H1 (cell line): Measurements from ENCODE around the gene JMJD1C. TPM values are rescaled to one million over a fixed set of nuclear protein-coding genes. Genes with fewer than 3 reads are reported as not detected.

Experiments used
- CTCF ChIA-PET: fragments of 300-600 bp; sonication (Branson Sonifier 250); formaldehyde crosslinking; loops from one replicate; lab custom pipeline; 2021; ENCODE audit not compliant: partially characterized antibody; lab: Charles Lee
- POLR2A ChIA-PET: fragments of 300-600 bp; sonication (Branson Sonifier 250); formaldehyde crosslinking; loops from one replicate; lab custom pipeline; 2021; ENCODE audit warnings: inconsistent platforms; ENCODE audit not compliant: partially characterized antibody; lab: Charles Lee
- DNase-seq, 2 experiments: peaks; one replicate each; pipeline versions ENCODE4 v3.0.0 to v3.0.0-alpha.2; 2010 to 2022; ENCODE audit warnings: low spot score in 2 of 2, low read depth in 1 of 2, mixed read lengths in 1 of 2
- FAIRE-seq: peaks from 2 replicates; lab custom pipeline; 2011; peaks lifted over from hg19 to GRCh38; lab: Jason Lieb, UNC
- H2AFZ ChIP-seq: 2 replicates; pipeline ENCODE4 v1.8.1; 2012; ENCODE audit warnings: low read length, inconsistent platforms
- H2AK5ac ChIP-seq: 2 replicates; pipeline ENCODE4 v1.6.1; 2013; ENCODE audit warnings: low read depth, low read length
- H2BK120ac ChIP-seq: replicated peaks from 2 replicates; pipeline ENCODE3; 2013; ENCODE audit warnings: low read depth, low read length, inconsistent platforms
- H2BK12ac ChIP-seq: 2 replicates; pipeline ENCODE4 v1.6.1; 2013; ENCODE audit warnings: low read depth, low read length
- H2BK15ac ChIP-seq: 2 replicates; pipeline ENCODE4 v1.6.1; 2013; ENCODE audit warnings: low read length
- H2BK20ac ChIP-seq: 2 replicates; pipeline ENCODE4 v1.6.1; 2013; ENCODE audit warnings: low read length
- H2BK5ac ChIP-seq: 2 replicates; pipeline ENCODE4 v1.6.1; 2013; ENCODE audit warnings: low read depth, low read length
- H3K14ac ChIP-seq: 2 replicates; pipeline ENCODE4 v1.6.1; 2013; ENCODE audit warnings: inconsistent platforms; ENCODE audit not compliant: insufficient read length
- H3K18ac ChIP-seq: 2 replicates; pipeline ENCODE4 v1.6.1; 2013; ENCODE audit warnings: low read length; ENCODE audit errors: extremely low read depth
- H3K23ac ChIP-seq: 2 replicates; pipeline ENCODE4 v1.6.1; 2013; ENCODE audit warnings: inconsistent platforms; ENCODE audit not compliant: insufficient read length
- H3K23me2 ChIP-seq: 2 replicates; pipeline ENCODE4 v1.6.1; 2013; ENCODE audit warnings: low read depth, low read length
- H3K27ac ChIP-seq: 2 replicates; pipeline ENCODE4 v1.6.1; 2011; ENCODE audit warnings: low read depth, low read length, inconsistent platforms
- H3K27me3 ChIP-seq, 4 experiments: replicated peaks in 1 of 4; 1 replicate in 1 of 4; 2 replicates in 3 of 4; pipeline versions ENCODE4 v1.6.1 to v1.8.1; 2011 to 2013; ENCODE audit warnings: low read length in 3 of 4, mild to moderate bottlenecking in 3 of 4, inconsistent platforms in 2 of 4, mixed read lengths in 2 of 4, moderate library complexity in 1 of 4; ENCODE audit not compliant: control insufficient read depth in 3 of 4, insufficient read depth in 3 of 4; ENCODE audit errors: extremely low read depth in 1 of 4
- H3K36me3 ChIP-seq, 4 experiments: 2 replicates each; pipeline versions ENCODE4 v1.6.1 to v1.8.1; 2011 to 2013; ENCODE audit warnings: mild to moderate bottlenecking in 4 of 4, low read length in 3 of 4, moderate library complexity in 2 of 4, control low read depth in 1 of 4, inconsistent platforms in 1 of 4; ENCODE audit not compliant: insufficient read depth in 4 of 4, control insufficient read depth in 2 of 4
- H3K4ac ChIP-seq: replicated peaks from 2 replicates; pipeline ENCODE3; 2013; ENCODE audit warnings: low read length, low read depth, mixed read lengths, inconsistent platforms; ENCODE audit not compliant: insufficient read length
- H3K4me1 ChIP-seq, 4 experiments: replicated peaks in 1 of 4; 1 replicate in 1 of 4; 2 replicates in 3 of 4; pipeline versions ENCODE4 v1.6.1 to v1.8.1; 2011 to 2013; ENCODE audit warnings: low read length in 3 of 4, inconsistent platforms in 2 of 4, mixed read lengths in 1 of 4; ENCODE audit not compliant: insufficient read depth in 4 of 4, control insufficient read depth in 3 of 4
- H3K4me2 ChIP-seq, 2 experiments: 2 replicates each; pipeline versions ENCODE4 v1.6.1 to v1.8.1; 2011 to 2013; ENCODE audit warnings: low read depth in 2 of 2, low read length in 2 of 2, control low read depth in 1 of 2, inconsistent platforms in 1 of 2, mild to moderate bottlenecking in 1 of 2; ENCODE audit not compliant: insufficient read depth in 1 of 2
- H3K4me3 ChIP-seq, 4 experiments: fragments of 200-600, 300-600 bp in 1 of 4; sonication (generic), shearing (Covaris generic), sonication (Bioruptor Twin) in 1 of 4; 2 replicates each; pipeline versions ENCODE4 v1.5.1 to v1.8.1; 2011 to 2016; ENCODE audit warnings: low read length in 4 of 4, low read depth in 3 of 4, control low read depth in 2 of 4, inconsistent platforms in 2 of 4, mild to moderate bottlenecking in 2 of 4, mixed read lengths in 1 of 4, moderate library complexity in 1 of 4; ENCODE audit not compliant: insufficient read depth in 2 of 4; ENCODE audit errors: extremely low read depth in 1 of 4
- H3K56ac ChIP-seq: replicated peaks from 2 replicates; pipeline ENCODE3; 2013; ENCODE audit warnings: low read depth, mild to moderate bottlenecking, mixed read lengths, low read length, inconsistent platforms; ENCODE audit not compliant: insufficient read length
- H3K79me1 ChIP-seq: 2 replicates; pipeline ENCODE4 v1.6.1; 2013; ENCODE audit warnings: low read depth, low read length, control low read depth
- H3K79me2 ChIP-seq, 2 experiments: 2 replicates each; pipeline versions ENCODE4 v1.6.1 to v1.8.1; 2012 to 2013; ENCODE audit warnings: low read length in 2 of 2, mild to moderate bottlenecking in 2 of 2, inconsistent platforms in 1 of 2; ENCODE audit not compliant: insufficient read depth in 2 of 2, control insufficient read depth in 1 of 2
- H3K9ac ChIP-seq, 4 experiments: replicated peaks in 1 of 4; 1 replicate in 1 of 4; 2 replicates in 3 of 4; pipeline versions ENCODE4 v1.6.1 to v1.8.1; 2011 to 2013; ENCODE audit warnings: low read depth in 3 of 4, low read length in 3 of 4, control low read depth in 2 of 4, mild to moderate bottlenecking in 2 of 4, moderate library complexity in 2 of 4, inconsistent platforms in 1 of 4; ENCODE audit errors: extremely low read depth in 1 of 4
- H3K9me3 ChIP-seq, 2 experiments: 2 replicates each; pipeline versions ENCODE4 v1.6.1 to v1.8.1; 2012 to 2013; ENCODE audit warnings: mild to moderate bottlenecking in 2 of 2, moderate library complexity in 2 of 2, control low read depth in 1 of 2, inconsistent platforms in 1 of 2, low read depth in 1 of 2, low read length in 1 of 2, mixed read lengths in 1 of 2; ENCODE audit not compliant: insufficient read depth in 2 of 2
- H4K20me1 ChIP-seq, 2 experiments: replicated peaks in 1 of 2; 2 replicates each; pipeline versions ENCODE3 to v1.8.1; 2011 to 2013; ENCODE audit warnings: inconsistent platforms in 2 of 2, low read length in 2 of 2, mild to moderate bottlenecking in 1 of 2; ENCODE audit not compliant: insufficient read depth in 2 of 2, control insufficient read depth in 1 of 2
- H4K5ac ChIP-seq: 2 replicates; pipeline ENCODE4 v1.6.1; 2013; ENCODE audit warnings: low read length, low read depth, mixed read lengths, inconsistent platforms; ENCODE audit not compliant: insufficient read length
- H4K8ac ChIP-seq: 2 replicates; pipeline ENCODE4 v1.8.0; 2013; ENCODE audit warnings: mild to moderate bottlenecking, moderate library complexity, low read length, inconsistent platforms; ENCODE audit not compliant: insufficient read depth; ENCODE audit errors: extremely low read depth
- H4K91ac ChIP-seq: replicated peaks from 2 replicates; pipeline ENCODE3; 2013; ENCODE audit warnings: low read length, mixed read lengths, inconsistent platforms; ENCODE audit not compliant: insufficient read length
- MAFK ChIP-seq: IDR thresholded peaks from 2 replicates; pipeline ENCODE4 v1.6.1; 2012; ENCODE audit warnings: low read depth, mild to moderate bottlenecking, improper control_type of control experiment, low read length
- NRF1 ChIP-seq: IDR thresholded peaks from 2 replicates; pipeline ENCODE4 v1.6.1; 2011; ENCODE audit warnings: mild to moderate bottlenecking, low read depth, low read length, improper control_type of control experiment
- SIN3A ChIP-seq, 2 experiments: IDR thresholded peaks in 1 of 2; conservative IDR thresholded peaks in 1 of 2; 2 replicates each; pipeline ENCODE4 v1.6.1; 2011 to 2012; ENCODE audit warnings: low read length in 2 of 2, improper control_type of control experiment in 1 of 2, low read depth in 1 of 2, mild to moderate bottlenecking in 1 of 2
- WGBS, 2 experiments: shearing (Covaris generic) in 1 of 2; methylation state at CpG; one replicate each; pipeline versions ENCODE4 v1.1.6 to v1.1.7; 2013 to 2015; ENCODE audit warnings: low lambda C conversion rate in 2 of 2, mixed read lengths in 2 of 2, inconsistent platforms in 1 of 2, low coverage in 1 of 2, missing lambda C conversion rate in 1 of 2; ENCODE audit not compliant: insufficient replicate concordance in 2 of 2, insufficient coverage in 1 of 2, insufficient read length in 1 of 2; ENCODE audit errors: extremely low coverage in 1 of 2, missing lambda C conversion rate in 1 of 2; 5-methylcytosine and 5-hydroxymethylcytosine counted together
- polyA plus RNA-seq, 7 experiments: library from polyadenylated mRNA; depleted of rRNA in 3 of 7; stranded (reverse) in 5 of 7; unstranded in 2 of 7; fragments of >200 nt in 5 of 7; fragments of 200-250 nt in 2 of 7; gene quantifications; 1 replicate in 5 of 7; 2 replicates in 1 of 7; 4 replicates in 1 of 7; pipeline versions ENCODE4 v1.2.1 to v1.2.3, GENCODE V29; 2011 to 2013; ENCODE audit warnings: missing spikeins in 2 of 7, mixed read lengths in 2 of 7
- total RNA-seq: library from RNA; stranded (reverse); fragmentation: NEBNext Ultra II Directional; extraction: Animal tissue kit (Norgen Biotek cat#: 25700); gene quantifications from 2 replicates; pipeline ENCODE4 v1.2.1, GENCODE V29; 2021

The JMJD1C gene
- total and polyA plus RNA-seq, 2 of the 8 experiments (the other 6 are each of a cell fraction or from before 2014, with no cell fraction given) = 54.5 to 210 TPM

- H3K14ac ChIP-seq = no peak overlapping the region
- TF ChIP-seq MAFK = no peak
- no peak for TF ChIP-seq SIN3A (conservative IDR thresholded peaks at IDR 0.05 in 1 of 2, IDR thresholded peaks at IDR 0.05 in 1 of 2; ENCODE audit: low read depth in 1 of 2, low read length in 2 of 2)
- TF ChIP-seq NRF1 = no peak
- TF ChIP-seq, all 59 proteins: peak for 0
- Histone ChIP-seq H2AK5ac (no peak overlapping the region), H3K23me2 (no peaks in the 10 kb centered on the region), H2BK5ac (no peak overlapping the region), H4K20me1 (peaks cover 3 to 19% of the 10 kb centered on the region in 2 experiments), H3K9ac (no peak overlapping the region), H3K79me1 (no peaks in the 10 kb centered on the region), H2BK15ac (no peak overlapping the region), H4K5ac (no peak overlapping the region), H3K9me3 (no peaks in the 10 kb centered on the region), H3K36me3 (peaks cover 0 to 50% (median 11%) of the 10 kb centered on the region in 4 experiments; a peak in 6 of 8 replicates), H3K4ac (no peak overlapping the region), H3K27me3 (no peaks in the 10 kb centered on the region), H2BK120ac (no peak overlapping the region), H3K56ac (no peak overlapping the region), H3K18ac (no peak overlapping the region), H3K79me2 (peaks cover 38 to 100% of the 10 kb centered on the region in 2 experiments), H3K23ac (no peak overlapping the region), H2BK20ac (no peak overlapping the region), H3K4me3 (peak overlapping the region in 1 of 4 experiments; percentile 47; a peak in 2 of 8 replicates), H3K4me2 (peak overlapping the region in 1 of 2 experiments; percentile 41; a peak in 2 of 4 replicates), H2BK12ac (no peak overlapping the region), H4K91ac (no peak overlapping the region), H2AFZ (no peak overlapping the region), H3K4me1 (peaks cover 0 to 6% (median 0%) of the 10 kb centered on the region in 4 experiments; a peak in 1 of 7 replicates), H4K8ac (no peak overlapping the region), H3K27ac (no peak overlapping the region)
- CTCF ChIA-PET = interaction anchor here (1.0 to 1.4 kb wide), 5 partner anchors 9 to 372 kb away, joined by 3 read pairs; no protein-coding TSS in a partner anchor
- WGBS, 2 experiments = 83% methylated on average over 5 of the region's 5 CpGs; no CpG with 5 or more reads in 1 of the 2 experiments
- FAIRE-seq = no peak
- POLR2A ChIA-PET = interaction anchor here (0.9 to 3.8 kb wide), 7 partner anchors 8 to 257 kb away, joined by 3 to 16 read pairs (median 4); no protein-coding TSS in a partner anchor
- DNase-seq = no peak
Measured at GRCh38 chr10:63262430-63263073, 203.2 kb downstream of the JMJD1C start.
